ENCODE data around the gene SEMA6A. TPM values are rescaled to one million over a fixed set of nuclear protein-coding genes. Genes with fewer than 3 reads are reported as not detected.

The SEMA6A gene
- total RNA-seq, 2 experiments from 2014 or later: not detected

DNA sequence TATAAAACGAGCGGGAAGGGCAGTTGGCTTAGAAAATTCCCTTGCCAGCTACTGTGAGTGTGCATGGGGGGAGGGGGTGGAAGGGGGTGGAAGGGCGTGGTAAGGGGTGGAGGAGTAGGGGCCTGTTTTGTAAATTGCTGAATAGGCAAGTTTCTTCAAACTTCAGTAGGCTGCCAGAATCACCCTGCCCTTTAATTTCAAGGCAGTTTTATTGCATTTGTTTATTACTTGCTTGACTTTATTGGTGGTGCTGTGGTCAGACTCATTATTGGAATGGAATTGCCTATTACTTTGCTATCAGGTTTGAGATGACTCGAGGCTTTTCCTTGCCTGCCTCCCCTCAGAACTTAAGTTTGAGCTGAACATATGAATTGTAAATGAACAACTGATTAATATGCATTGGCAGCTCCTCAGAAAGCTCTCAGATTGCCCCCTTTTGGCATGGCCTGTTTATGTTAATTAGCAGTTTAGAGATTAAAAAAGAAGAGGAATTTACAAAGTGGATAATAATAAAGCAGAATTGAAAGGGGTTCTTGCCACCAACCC lies 76.0 kb downstream of the SEMA6A start:
- TF ChIP-seq, protein P1, sequence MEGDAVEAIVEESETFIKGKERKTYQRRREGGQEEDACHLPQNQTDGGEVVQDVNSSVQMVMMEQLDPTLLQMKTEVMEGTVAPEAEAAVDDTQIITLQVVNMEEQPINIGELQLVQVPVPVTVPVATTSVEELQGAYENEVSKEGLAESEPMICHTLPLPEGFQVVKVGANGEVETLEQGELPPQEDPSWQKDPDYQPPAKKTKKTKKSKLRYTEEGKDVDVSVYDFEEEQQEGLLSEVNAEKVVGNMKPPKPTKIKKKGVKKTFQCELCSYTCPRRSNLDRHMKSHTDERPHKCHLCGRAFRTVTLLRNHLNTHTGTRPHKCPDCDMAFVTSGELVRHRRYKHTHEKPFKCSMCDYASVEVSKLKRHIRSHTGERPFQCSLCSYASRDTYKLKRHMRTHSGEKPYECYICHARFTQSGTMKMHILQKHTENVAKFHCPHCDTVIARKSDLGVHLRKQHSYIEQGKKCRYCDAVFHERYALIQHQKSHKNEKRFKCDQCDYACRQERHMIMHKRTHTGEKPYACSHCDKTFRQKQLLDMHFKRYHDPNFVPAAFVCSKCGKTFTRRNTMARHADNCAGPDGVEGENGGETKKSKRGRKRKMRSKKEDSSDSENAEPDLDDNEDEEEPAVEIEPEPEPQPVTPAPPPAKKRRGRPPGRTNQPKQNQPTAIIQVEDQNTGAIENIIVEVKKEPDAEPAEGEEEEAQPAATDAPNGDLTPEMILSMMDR (conservative IDR thresholded peaks at IDR 0.05; ENCODE audit: low read length): no peak
- no peak for TF ChIP-seq EZH2phosphoT487 (IDR thresholded peaks at IDR 0.05; ENCODE audit: borderline replicate concordance, low read depth, low read length)
- ChIA-PET CTCF (ENCODE audit: unreplicated experiment) (no interaction called here), POLR2A (no interaction called here)

DNA sequence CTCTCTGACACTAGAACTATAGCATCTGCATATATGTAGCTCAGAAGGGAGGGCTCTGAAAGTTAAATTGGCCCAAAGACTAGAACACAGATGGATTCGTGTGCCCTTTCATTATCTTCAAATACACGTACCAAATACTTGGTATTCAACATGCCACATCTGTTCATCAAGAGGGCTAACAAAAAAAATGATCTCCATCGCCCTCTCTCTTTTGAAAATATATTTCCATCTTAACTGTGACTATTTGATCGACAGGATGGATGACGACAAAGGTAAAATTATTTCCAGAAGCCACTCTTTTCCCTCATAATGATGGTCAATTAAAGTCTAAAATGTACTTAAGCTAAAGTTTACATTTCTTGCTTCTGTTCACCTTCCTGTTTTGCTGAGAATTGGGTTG lies 77.0 kb downstream of the SEMA6A start:
- Histone ChIP-seq H2AFZ (ENCODE audit: low read length) (no peak overlapping the region), H3K4me2 (ENCODE audit: low read length) (no peak overlapping the region), H3K9me2 (ENCODE audit: insufficient read depth, low read length) (no peaks in the 10 kb centered on the region), H3K4me1 (ENCODE audit: insufficient read depth, low read length, poor library complexity, severe bottlenecking) (peaks cover 10% of the 10 kb centered on the region), H3K9me3 (ENCODE audit: low read length) (no peaks in the 10 kb centered on the region), H3K27ac (ENCODE audit: low read depth, low read length, poor library complexity, severe bottlenecking) (no peak overlapping the region), H4K20me1 (ENCODE audit: insufficient read depth, low read length) (no peaks in the 10 kb centered on the region), H3K79me2 (ENCODE audit: insufficient read depth, low read depth, low read length) (no peaks in the 10 kb centered on the region), H3K4me3 (ENCODE audit: low read depth, low read length, poor library complexity, severe bottlenecking) (no peak overlapping the region), H3K36me3 (ENCODE audit: insufficient read depth, low read length) (no peaks in the 10 kb centered on the region)
- intact Hi-C loops (cut with micrococcal nuclease; ENCODE audit: unreplicated experiment): no loop called here
- ChIA-PET CTCF (ENCODE audit: unreplicated experiment) (no interaction called here), POLR2A (no interaction called here)
- BruUV-seq (replicated peaks): no TSS peak
- peak; percentile 6 for DNase-seq (ENCODE audit: low spot score)
- TF ChIP-seq EZH2phosphoT487 (IDR thresholded peaks at IDR 0.05; ENCODE audit: borderline replicate concordance, low read depth, low read length): no peak
- TF ChIP-seq, protein P1 (conservative IDR thresholded peaks at IDR 0.05; ENCODE audit: low read length): no peak

More for the DNA sequence above, 76.0 kb downstream of the SEMA6A start:
- no peak overlapping the region for H3K27ac ChIP-seq (ENCODE audit: low read depth, low read length, poor library complexity, severe bottlenecking)
- intact Hi-C loops (cut with micrococcal nuclease; ENCODE audit: unreplicated experiment): no loop called here
- H3K9me3 ChIP-seq (ENCODE audit: low read length): no peaks in the 10 kb centered on the region
- H3K36me3 ChIP-seq (ENCODE audit: insufficient read depth, low read length): no peaks in the 10 kb centered on the region
- BruUV-seq (replicated peaks): no TSS peak
- H3K4me2 ChIP-seq (ENCODE audit: low read length): no peak overlapping the region
- no peaks in the 10 kb centered on the region for H4K20me1 ChIP-seq (ENCODE audit: insufficient read depth, low read length)
- no peak overlapping the region for H3K4me3 ChIP-seq (ENCODE audit: low read depth, low read length, poor library complexity, severe bottlenecking)
- DNase-seq (ENCODE audit: low spot score): no peak
- no peaks in the 10 kb centered on the region for H3K79me2 ChIP-seq (ENCODE audit: insufficient read depth, low read depth, low read length)
- H3K4me1 ChIP-seq (ENCODE audit: insufficient read depth, low read length, poor library complexity, severe bottlenecking): peaks cover 10% of the 10 kb centered on the region
- H2AFZ ChIP-seq (ENCODE audit: low read length): no peak overlapping the region
- H3K9me2 ChIP-seq (ENCODE audit: insufficient read depth, low read length): no peaks in the 10 kb centered on the region

GRCh38 chr5:116495786-116496357 lies 78.8 kb downstream of the SEMA6A start:
- Histone ChIP-seq H3K4me1 (ENCODE audit: insufficient read depth, low read length, poor library complexity, severe bottlenecking) (peaks cover 10% of the 10 kb centered on the region), H4K20me1 (ENCODE audit: insufficient read depth, low read length) (no peaks in the 10 kb centered on the region), H3K36me3 (ENCODE audit: insufficient read depth, low read length) (no peaks in the 10 kb centered on the region), H3K4me2 (ENCODE audit: low read length) (no peak overlapping the region), H3K4me3 (ENCODE audit: low read depth, low read length, poor library complexity, severe bottlenecking) (no peak overlapping the region), H3K79me2 (ENCODE audit: insufficient read depth, low read depth, low read length) (no peaks in the 10 kb centered on the region), H3K9me2 (ENCODE audit: insufficient read depth, low read length) (no peaks in the 10 kb centered on the region), H3K27ac (ENCODE audit: low read depth, low read length, poor library complexity, severe bottlenecking) (no peak overlapping the region), H3K9me3 (ENCODE audit: low read length) (no peaks in the 10 kb centered on the region), H2AFZ (ENCODE audit: low read length) (no peak overlapping the region)
- BruUV-seq (replicated peaks): no TSS peak
- intact Hi-C loops (cut with micrococcal nuclease; ENCODE audit: unreplicated experiment): no loop called here
- no peak for DNase-seq (ENCODE audit: low spot score)
- POLR2A ChIA-PET: interaction anchor here (0.7 kb wide), 1 partner anchor 37 kb away, joined by 3 read pairs; no protein-coding TSS in a partner anchor
- TF ChIP-seq, protein P1 (conservative IDR thresholded peaks at IDR 0.05; ENCODE audit: low read length): no peak
- TF ChIP-seq EZH2phosphoT487 (IDR thresholded peaks at IDR 0.05; ENCODE audit: borderline replicate concordance, low read depth, low read length): no peak
- CTCF ChIA-PET (ENCODE audit: unreplicated experiment): no interaction called here
